Gastrocnemius medialis (tissue), 4 donors: ENCODE results near the gene SRP68.

ENCODE experiments used
- CTCF ChIP-seq, 5 experiments: fragments of 450-650 bp in 3 of 5; fragments of 200-600 bp in 2 of 5; sonication (generic) in 2 of 5; IDR thresholded peaks in 4 of 5; conservative IDR thresholded peaks in 1 of 5; 1 replicate in 4 of 5; 2 replicates in 1 of 5; pipeline ENCODE4 v1.5.1; 2016 to 2019; ENCODE audit warnings: antibody characterized with exemption in 5 of 5, mild to moderate bottlenecking in 3 of 5, moderate library complexity in 3 of 5
- POLR2A ChIP-seq, 2 donors: fragments of 450-650 bp; IDR thresholded peaks; one replicate each; pipeline ENCODE4 v1.6.1; 2017; ENCODE audit warnings: antibody characterized with exemption in 2 of 2, mild to moderate bottlenecking in 2 of 2, moderate library complexity in 2 of 2

GRCh38 chr17:76053246-76054111 is 18.8 kb downstream of the SRP68 start:
- TF ChIP-seq POLR2A (IDR thresholded peaks at IDR 0.05) (no peak), CTCF (IDR thresholded peaks at IDR 0.05 in 4 of 5, conservative IDR thresholded peaks at IDR 0.05 in 1 of 5) (no peak)
